Measurements from ENCODE around the gene SPAG16. TPM values are rescaled to one million over a fixed set of nuclear protein-coding genes. Genes with fewer than 3 reads are reported as not detected.
"Not testable (repeated sequence)": the region's sequence is repeated elsewhere in the genome, so short reads cannot be mapped to it uniquely, and the experiment has no call there.

SPAG16 gene
- total RNA-seq, 2 donors from 2014 or later, result 5.3 to 6.6 TPM

GRCh38 chr2:213249502-213249901, 34.8 kb upstream of the SPAG16 start:
- no peak overlapping the region for H3K27ac Mint-ChIP-seq
- ATAC-seq (no peak), DNase-seq (ENCODE audit: low spot score) (no peak)
- peaks cover 5 to 6% of the 10 kb centered on the region in 2 donors for H3K27me3 Mint-ChIP-seq
- no peaks in the 10 kb centered on the region for H3K4me1 Mint-ChIP-seq (ENCODE audit: low read depth in 2 of 2)
- no peaks in the 10 kb centered on the region for H3K9me3 Mint-ChIP-seq
- no peaks in the 10 kb centered on the region for H3K36me3 Mint-ChIP-seq
- H3K4me3 Mint-ChIP-seq, result no peak overlapping the region

- no peaks in the 10 kb centered on the region for H3K9me3 Mint-ChIP-seq
- H3K27ac Mint-ChIP-seq, result no peak overlapping the region
- DNase-seq (ENCODE audit: low spot score) (no peak), ATAC-seq (peak in 1 of 2 donors; percentile 65)
- H3K4me1 Mint-ChIP-seq (ENCODE audit: low read depth in 2 of 2), result no peaks in the 10 kb centered on the region
- H3K36me3 Mint-ChIP-seq, result no peaks in the 10 kb centered on the region
- peaks cover 5 to 6% of the 10 kb centered on the region in 2 donors for H3K27me3 Mint-ChIP-seq
- H3K4me3 Mint-ChIP-seq, result no peak overlapping the region
Measured at GRCh38 chr2:213251618-213252017, 32.6 kb upstream of the SPAG16 start.

- no peak overlapping the region for H3K4me3 Mint-ChIP-seq
- no peaks in the 10 kb centered on the region for H3K9me3 Mint-ChIP-seq
- peaks cover 5 to 6% of the 10 kb centered on the region in 2 donors for H3K27me3 Mint-ChIP-seq
- DNase-seq (ENCODE audit: low spot score) (no peak), ATAC-seq (no peak)
- no peaks in the 10 kb centered on the region for H3K36me3 Mint-ChIP-seq
- H3K4me1 Mint-ChIP-seq (ENCODE audit: low read depth in 2 of 2), result no peaks in the 10 kb centered on the region
- H3K27ac Mint-ChIP-seq, result no peak overlapping the region
Measured at GRCh38 chr2:213252206-213252605, 32.1 kb upstream of the SPAG16 start.

GRCh38 chr2:213253162-213253561, 31.1 kb upstream of the SPAG16 start:
- Mint-ChIP-seq H3K9me3 (no peaks in the 10 kb centered on the region), H3K4me3 (no peak overlapping the region), H3K4me1 (ENCODE audit: low read depth in 2 of 2) (no peaks in the 10 kb centered on the region), H3K27me3 (peaks cover 5 to 6% of the 10 kb centered on the region in 2 donors), H3K36me3 (no peaks in the 10 kb centered on the region), H3K27ac (no peak overlapping the region)
- ATAC-seq, result no peak
- DNase-seq (ENCODE audit: low spot score), result no peak

- H3K4me3 Mint-ChIP-seq, result no peak overlapping the region
- H3K4me1 Mint-ChIP-seq (ENCODE audit: low read depth in 2 of 2), result no peaks in the 10 kb centered on the region
- DNase-seq (ENCODE audit: low spot score), result no peak
- ATAC-seq, result no peak
- no peak overlapping the region for H3K27ac Mint-ChIP-seq
- no peaks in the 10 kb centered on the region for H3K27me3 Mint-ChIP-seq
- no peaks in the 10 kb centered on the region for H3K36me3 Mint-ChIP-seq
- no peaks in the 10 kb centered on the region for H3K9me3 Mint-ChIP-seq
Measured at GRCh38 chr2:213259266-213259665, 25.0 kb upstream of the SPAG16 start.

- H3K27ac Mint-ChIP-seq, result no peak overlapping the region
- H3K4me1 Mint-ChIP-seq (ENCODE audit: low read depth in 2 of 2), result no peaks in the 10 kb centered on the region
- DNase-seq (ENCODE audit: low spot score) (no peak), ATAC-seq (no peak)
- no peaks in the 10 kb centered on the region for H3K27me3 Mint-ChIP-seq
- no peaks in the 10 kb centered on the region for H3K36me3 Mint-ChIP-seq
- no peaks in the 10 kb centered on the region for H3K9me3 Mint-ChIP-seq
- H3K4me3 Mint-ChIP-seq, result no peak overlapping the region
Measured at GRCh38 chr2:213261237-213261636, 23.0 kb upstream of the SPAG16 start.

- H3K4me1 Mint-ChIP-seq (ENCODE audit: low read depth in 2 of 2), result no peaks in the 10 kb centered on the region
- H3K27ac Mint-ChIP-seq, result no peak overlapping the region
- H3K4me3 Mint-ChIP-seq, result no peak overlapping the region
- no peaks in the 10 kb centered on the region for H3K9me3 Mint-ChIP-seq
- no peak for ATAC-seq
- no peaks in the 10 kb centered on the region for H3K36me3 Mint-ChIP-seq
- no peak for DNase-seq (ENCODE audit: low spot score)
- H3K27me3 Mint-ChIP-seq, result no peaks in the 10 kb centered on the region
Measured at GRCh38 chr2:213261715-213262114, 22.5 kb upstream of the SPAG16 start.

GRCh38 chr2:213265679-213266078, 18.6 kb upstream of the SPAG16 start:
- Mint-ChIP-seq H3K27ac (no peak overlapping the region), H3K36me3 (no peaks in the 10 kb centered on the region), H3K9me3 (no peaks in the 10 kb centered on the region), H3K4me3 (no peak overlapping the region), H3K27me3 (peaks cover 2 to 6% of the 10 kb centered on the region in 2 donors), H3K4me1 (ENCODE audit: low read depth in 2 of 2) (no peaks in the 10 kb centered on the region)
- ATAC-seq, result no peak
- no peak for DNase-seq (ENCODE audit: low spot score)

- Mint-ChIP-seq H3K27me3 (peaks cover 2 to 6% of the 10 kb centered on the region in 2 donors), H3K4me1 (ENCODE audit: low read depth in 2 of 2) (no peaks in the 10 kb centered on the region), H3K9me3 (no peaks in the 10 kb centered on the region), H3K4me3 (no peak overlapping the region), H3K36me3 (no peaks in the 10 kb centered on the region), H3K27ac (no peak overlapping the region)
- DNase-seq (ENCODE audit: low spot score) (no peak), ATAC-seq (no peak)
Measured at GRCh38 chr2:213266421-213266820, 17.8 kb upstream of the SPAG16 start.

GRCh38 chr2:213271947-213272346, 12.3 kb upstream of the SPAG16 start:
- Mint-ChIP-seq H3K27me3 (peaks cover 10 to 21% of the 10 kb centered on the region in 2 donors), H3K4me3 (no peak overlapping the region), H3K4me1 (ENCODE audit: low read depth in 2 of 2) (no peaks in the 10 kb centered on the region), H3K36me3 (no peaks in the 10 kb centered on the region), H3K9me3 (no peaks in the 10 kb centered on the region), H3K27ac (no peak overlapping the region)
- ATAC-seq (no peak), DNase-seq (ENCODE audit: low spot score) (no peak)

GRCh38 chr2:213274143-213274542, 10.1 kb upstream of the SPAG16 start:
- no peak overlapping the region for H3K27ac Mint-ChIP-seq
- no peak overlapping the region for H3K4me3 Mint-ChIP-seq
- ATAC-seq, result no peak

GRCh38 chr2:213275265-213275664, 9.0 kb upstream of the SPAG16 start:
- ATAC-seq (no peak), DNase-seq (ENCODE audit: low spot score) (no peak)
- Mint-ChIP-seq H3K4me1 (ENCODE audit: low read depth in 2 of 2) (no peaks in the 10 kb centered on the region), H3K27ac (no peak overlapping the region), H3K4me3 (no peak overlapping the region), H3K36me3 (peaks cover 7% of the 10 kb centered on the region), H3K9me3 (peaks cover 3% of the 10 kb centered on the region), H3K27me3 (peaks cover 21 to 22% of the 10 kb centered on the region in 2 donors)

More at GRCh38 chr2:213274143-213274542, 10.1 kb upstream of the SPAG16 start:
- DNase-seq (ENCODE audit: low spot score), result no peak
- H3K36me3 Mint-ChIP-seq, result peaks cover 7% of the 10 kb centered on the region
- peaks cover 19% of the 10 kb centered on the region in 2 donors for H3K27me3 Mint-ChIP-seq
- H3K9me3 Mint-ChIP-seq, result peaks cover 3% of the 10 kb centered on the region
- H3K4me1 Mint-ChIP-seq (ENCODE audit: low read depth in 2 of 2), result no peaks in the 10 kb centered on the region

- H3K4me3 Mint-ChIP-seq; H3K27ac Mint-ChIP-seq; ATAC-seq; DNase-seq (ENCODE audit: low spot score); H3K9me3 Mint-ChIP-seq; H3K36me3 Mint-ChIP-seq; H3K4me1 Mint-ChIP-seq (ENCODE audit: low read depth in 2 of 2): not testable (repeated sequence)
- peaks cover 20 to 21% of the 10 kb centered on the region in 2 donors for H3K27me3 Mint-ChIP-seq
Measured at GRCh38 chr2:213277134-213277533, 7.1 kb upstream of the SPAG16 start.

GRCh38 chr2:213279116-213279620, 5.1 kb upstream of the SPAG16 start:
- DNase-seq (ENCODE audit: low spot score), result no peak
- Mint-ChIP-seq H3K4me1 (ENCODE audit: low read depth in 2 of 2) (peaks cover 10 to 12% of the 10 kb centered on the region in 2 donors), H3K27me3 (peaks cover 18 to 21% of the 10 kb centered on the region in 2 donors), H3K36me3 (peaks cover 7% of the 10 kb centered on the region), H3K4me3 (no peak overlapping the region), H3K27ac (no peak overlapping the region), H3K9me3 (peaks cover 3% of the 10 kb centered on the region)
- no peak for ATAC-seq

GRCh38 chr2:213279971-213280370, 4.3 kb upstream of the SPAG16 start:
- peaks cover 3% of the 10 kb centered on the region for H3K9me3 Mint-ChIP-seq
- peaks cover 16 to 20% of the 10 kb centered on the region in 2 donors for H3K27me3 Mint-ChIP-seq
- H3K4me1 Mint-ChIP-seq (ENCODE audit: low read depth in 2 of 2), result peaks cover 12 to 14% of the 10 kb centered on the region in 2 donors
- ATAC-seq (no peak), DNase-seq (ENCODE audit: low spot score) (no peak)
- H3K4me3 Mint-ChIP-seq, result no peak overlapping the region
- H3K27ac Mint-ChIP-seq, result no peak overlapping the region
- H3K36me3 Mint-ChIP-seq, result peaks cover 7% of the 10 kb centered on the region
